Right lung (tissue), 5 donors: ENCODE data around the gene SOX1. TPM values are rescaled to one million over a fixed set of nuclear protein-coding genes. Genes with fewer than 3 reads are reported as not detected.

ENCODE experiments used
- DNase-seq, 2 donors: peaks; one replicate each; pipeline ENCODE4 v3.0.0-alpha.2; 2013
- polyA plus RNA-seq, 5 donors: library from polyadenylated mRNA; unstranded; fragments of 120-200 nt; gene quantifications; one replicate each; pipeline versions ENCODE4 v1.2.1 to v1.2.3, GENCODE V29; 2013; ENCODE audit warnings: inconsistent platforms in 1 of 5, low replicate concordance in 1 of 5; ENCODE audit not compliant: insufficient read length in 5 of 5, insufficient read depth in 1 of 5

SOX1 gene
- polyA plus RNA-seq, 5 donors, result 0.04 TPM; not detected in 4

GRCh38 chr13:112072534-112073244 is 5.7 kb downstream of the SOX1 start:
- DNase-seq, result peak in 1 of 2 donors; percentile 32

DNA sequence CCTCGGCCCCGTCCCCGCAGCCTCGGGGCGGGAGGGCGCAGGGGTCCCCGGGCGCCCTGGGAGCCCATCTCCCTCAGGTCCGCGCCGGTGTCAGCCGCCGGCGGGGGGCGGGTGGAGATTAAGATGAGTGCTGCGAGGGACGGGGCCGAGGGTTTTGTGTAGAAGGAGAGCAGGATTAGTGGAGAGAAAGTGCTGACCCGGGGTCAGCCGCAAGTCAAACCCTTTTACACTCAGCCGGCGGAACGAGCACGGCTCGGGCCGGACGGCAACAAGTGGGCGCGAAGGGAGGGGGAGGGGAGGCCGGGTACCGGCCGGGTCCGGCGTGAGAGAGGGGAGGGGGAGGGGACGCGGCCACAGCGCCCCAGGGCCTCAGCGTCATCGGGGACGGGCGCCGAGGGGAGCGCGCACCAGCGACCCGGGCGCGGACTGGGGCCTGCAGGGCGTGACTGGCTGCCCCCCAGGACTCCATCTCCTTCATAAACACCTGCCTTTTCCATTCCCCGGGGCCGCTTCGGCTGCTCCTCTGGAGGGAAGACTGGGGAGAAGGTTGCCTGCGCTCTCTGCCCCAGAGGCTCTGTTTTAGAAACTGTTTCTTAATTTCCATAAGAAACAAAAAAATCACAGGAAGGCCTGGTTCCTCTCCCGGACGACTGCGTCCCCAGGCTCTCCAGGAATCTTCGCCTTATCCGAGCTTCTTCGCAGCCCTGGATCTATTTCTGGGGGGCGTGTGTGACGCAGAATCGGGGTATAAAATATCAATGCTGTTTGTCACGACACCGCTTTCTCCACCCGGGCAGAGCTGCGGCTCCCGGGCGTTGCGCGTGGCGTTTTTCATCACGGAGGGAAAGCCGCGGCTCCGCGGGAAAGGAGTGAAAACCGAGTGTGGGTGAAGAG is 6.5 kb downstream of the SOX1 start:
- DNase-seq, result no peak

GRCh38 chr13:112074139-112074865 is 7.4 kb downstream of the SOX1 start:
- DNase-seq, result no peak

DNA sequence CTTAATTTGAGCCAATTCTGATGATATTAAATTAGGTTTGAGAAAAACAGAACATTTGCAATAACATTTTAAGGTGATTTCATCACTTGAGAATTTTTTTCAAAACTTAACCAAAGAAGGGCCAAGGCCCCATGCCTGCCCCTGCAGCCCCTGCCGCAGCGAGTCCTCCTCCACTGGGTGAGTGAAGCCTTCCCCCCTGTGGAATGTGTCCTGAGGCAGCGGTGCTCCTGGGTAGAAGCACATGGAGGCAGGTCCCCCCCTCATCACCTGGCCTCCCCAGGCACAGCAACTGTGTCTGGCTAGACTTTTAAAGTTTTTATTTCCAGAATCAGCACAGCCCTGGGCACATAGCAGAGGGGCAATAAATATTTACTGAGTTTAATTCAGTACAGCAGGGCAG is 10.8 kb downstream of the SOX1 start:
- no peak for DNase-seq

DNA sequence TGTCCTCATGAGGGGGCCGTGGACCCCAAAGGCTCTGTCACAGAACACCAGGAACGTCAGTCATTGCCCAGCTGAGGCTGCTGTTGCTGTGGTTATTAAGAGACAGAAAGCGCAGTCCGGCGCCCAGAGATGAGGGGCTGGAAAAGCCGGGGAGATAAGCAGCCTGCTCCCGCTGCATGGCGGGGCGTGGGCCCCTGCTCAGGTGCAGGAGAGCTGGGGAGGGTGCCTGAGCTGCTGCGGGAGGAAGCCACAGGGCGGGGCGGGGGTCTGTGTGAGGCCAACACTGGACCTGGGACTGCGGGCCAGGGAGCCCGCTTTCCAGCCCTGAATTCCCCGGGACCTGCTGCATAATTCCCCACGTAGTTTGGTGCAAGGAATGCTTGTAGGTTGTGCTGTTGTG is 11.3 kb downstream of the SOX1 start:
- no peak for DNase-seq

GRCh38 chr13:112078879-112079531 is 12.1 kb downstream of the SOX1 start:
- no peak for DNase-seq

DNA sequence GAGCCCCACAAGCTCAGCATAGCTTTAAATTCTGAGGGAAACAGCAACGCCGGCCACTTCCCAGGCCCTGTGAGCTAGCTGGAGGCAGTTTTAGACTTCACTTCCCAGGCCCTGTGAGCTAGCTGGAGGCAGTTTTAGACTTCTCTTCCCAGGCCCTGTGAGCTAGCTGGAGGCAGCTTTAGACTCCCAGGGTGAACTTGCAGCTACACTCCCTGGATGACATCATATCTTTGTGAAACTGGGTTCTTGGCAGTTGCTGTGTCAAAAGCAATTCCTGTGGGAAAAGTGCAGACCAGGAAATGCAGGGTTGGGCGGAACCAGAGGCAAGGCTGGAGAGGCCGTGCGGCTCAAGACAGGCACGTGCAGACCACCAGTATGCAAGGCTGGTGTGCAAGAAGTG is 12.7 kb downstream of the SOX1 start:
- DNase-seq, result no peak

- DNase-seq, result no peak
Observed at GRCh38 chr13:112083971-112084370, 17.0 kb downstream of the SOX1 start.

- DNase-seq, result no peak
Observed at GRCh38 chr13:112092453-112092852, 25.5 kb downstream of the SOX1 start.

DNA sequence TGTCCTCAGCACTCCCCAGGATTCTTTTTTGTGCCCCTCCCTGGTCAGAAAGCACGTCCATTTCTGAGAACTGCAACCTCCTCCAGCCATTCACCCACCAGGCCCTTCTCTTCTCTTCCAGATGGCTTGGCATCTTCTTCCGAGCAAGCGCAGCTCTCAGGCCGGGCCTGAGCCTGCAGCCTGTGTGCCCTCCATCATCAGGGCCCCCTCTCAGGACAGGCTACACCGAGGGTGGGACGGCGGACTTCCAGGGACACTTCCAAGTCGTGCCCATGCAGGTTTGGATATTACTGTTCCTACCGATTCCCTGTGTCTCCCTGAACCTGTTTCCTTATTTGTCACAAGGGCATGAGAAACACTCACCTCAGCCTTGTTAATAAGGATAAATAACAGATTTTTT is 28.4 kb downstream of the SOX1 start:
- DNase-seq, result no peak

DNA sequence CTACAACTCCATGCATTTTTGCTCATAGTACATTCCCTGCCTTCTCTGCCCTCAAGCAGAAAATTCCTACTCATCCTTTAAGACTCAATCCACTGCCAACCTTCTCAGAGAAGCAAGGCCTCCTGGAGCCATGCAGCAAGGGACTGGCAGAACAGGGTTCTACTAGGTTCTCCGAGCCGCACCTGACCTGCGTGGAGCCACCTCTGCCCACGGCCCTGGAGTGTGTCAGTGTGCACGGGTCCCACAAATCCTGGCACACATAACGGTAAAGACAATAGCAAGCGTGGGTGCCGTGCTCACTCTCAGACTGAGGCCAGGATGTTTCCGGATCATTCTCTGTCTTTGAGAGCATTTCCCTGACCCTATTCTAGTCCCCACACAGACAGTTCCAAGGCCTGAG is 30.0 kb downstream of the SOX1 start:
- DNase-seq, result no peak

DNA sequence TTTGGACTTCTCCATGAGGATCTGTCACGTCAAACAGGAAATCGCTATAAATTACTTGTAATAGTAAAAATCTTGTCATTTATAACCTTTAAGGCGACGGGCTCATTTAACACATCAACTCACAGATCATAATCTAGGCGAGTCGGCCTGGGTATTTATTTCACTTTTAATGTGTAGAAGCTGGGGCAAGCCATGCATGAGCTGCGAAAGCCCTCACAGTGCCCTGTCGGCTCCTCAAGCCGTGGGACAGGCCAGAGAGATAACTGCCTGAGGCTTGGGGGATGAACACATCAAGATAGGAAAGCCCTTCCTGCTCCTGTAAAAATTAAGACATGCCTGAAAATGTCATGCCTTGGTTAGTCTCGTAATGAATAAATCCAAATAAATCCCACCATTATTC is 30.8 kb downstream of the SOX1 start:
- DNase-seq, result no peak

- no peak for DNase-seq
Observed at GRCh38 chr13:112098699-112099098, 31.8 kb downstream of the SOX1 start.

DNA sequence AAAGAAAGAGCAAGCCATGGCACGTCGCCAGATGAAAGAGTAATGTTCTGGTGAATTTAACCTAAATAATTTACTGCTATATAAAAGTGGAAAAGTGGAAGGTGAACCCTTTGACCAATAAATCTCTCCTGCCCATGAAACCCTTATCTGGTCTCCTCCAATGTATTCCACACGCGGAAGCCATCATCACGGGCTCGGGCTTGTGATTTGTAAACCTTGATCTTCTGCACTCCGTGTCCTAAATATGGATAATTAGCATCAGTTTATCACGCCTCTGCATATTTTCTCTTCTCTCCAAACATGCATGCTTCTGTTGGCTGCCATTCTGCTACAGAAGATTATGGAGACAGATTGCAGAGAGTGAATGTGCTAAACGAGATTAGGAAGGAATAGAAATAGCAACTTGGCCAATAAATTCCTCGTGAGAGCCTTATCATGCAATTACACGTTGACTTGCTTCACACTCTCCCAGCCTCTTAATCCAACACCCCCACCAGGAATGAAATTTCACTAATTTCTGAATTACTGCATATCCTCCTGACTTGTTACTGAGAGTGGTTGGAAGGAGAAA is 34.5 kb downstream of the SOX1 start:
- DNase-seq, result no peak

- DNase-seq, result no peak
Observed at GRCh38 chr13:112102243-112102642, 35.3 kb downstream of the SOX1 start.

- DNase-seq, result no peak
Observed at GRCh38 chr13:112103260-112103838, 36.4 kb downstream of the SOX1 start.

- DNase-seq, result peak; percentile 15 to 23
Observed at GRCh38 chr13:112103961-112104880, 37.3 kb downstream of the SOX1 start.

GRCh38 chr13:112104881-112105234 is 37.9 kb downstream of the SOX1 start:
- DNase-seq, result no peak

DNA sequence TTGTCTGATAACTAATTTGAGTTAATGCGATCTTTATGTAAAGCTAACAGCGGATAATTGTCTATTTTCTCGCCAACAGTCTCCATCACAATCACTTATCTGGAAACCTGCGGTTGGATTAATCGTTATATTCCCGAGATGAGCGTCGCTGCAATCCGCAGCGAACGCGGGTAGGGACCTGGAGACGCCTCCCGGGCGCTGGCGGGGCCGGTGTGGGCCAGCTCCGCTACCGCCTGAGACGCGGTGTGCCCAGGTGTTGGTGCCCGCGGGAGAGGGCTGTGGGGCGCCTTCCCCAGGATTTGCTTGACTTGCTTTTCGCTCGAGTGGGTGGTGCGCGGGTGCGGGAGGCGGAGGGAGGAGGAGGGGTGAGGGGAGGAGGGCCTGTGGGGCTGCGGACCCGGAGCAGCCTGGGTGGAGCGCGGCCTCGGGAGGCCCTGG is 38.3 kb downstream of the SOX1 start:
- no peak for DNase-seq

DNA sequence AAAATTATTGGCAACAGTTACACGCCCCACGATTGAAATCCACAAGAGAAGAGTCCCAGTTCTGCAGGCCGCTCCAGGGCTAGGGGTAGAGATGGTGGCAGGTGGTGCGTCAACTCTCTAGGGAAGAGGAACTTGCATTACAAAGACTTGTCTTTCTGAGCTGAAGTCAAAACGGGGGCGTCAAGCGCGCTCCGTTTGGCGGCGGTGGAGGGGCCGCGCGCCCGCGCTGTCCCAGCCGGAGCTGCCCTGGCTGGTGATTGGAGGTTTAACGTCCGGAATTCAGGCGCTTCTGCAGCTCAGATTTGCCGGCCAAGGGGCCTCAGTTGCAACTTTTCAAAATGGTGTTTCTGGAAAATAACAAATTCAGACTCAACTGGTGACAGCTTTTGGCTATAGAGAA is 38.9 kb downstream of the SOX1 start:
- no peak for DNase-seq
